GM12878 (cell line): ENCODE results near the gene NRP2.

Experiments used
- CTCF ChIP-seq, 3 experiments: IDR thresholded peaks in 2 of 3; conservative IDR thresholded peaks in 1 of 3; 2 replicates each; pipeline ENCODE4 v1.5.1; 2011; ENCODE audit warnings: low read depth in 3 of 3, low read length in 3 of 3, mild to moderate bottlenecking in 3 of 3, control low read depth in 2 of 3, moderate library complexity in 2 of 3, inconsistent platforms in 1 of 3, mixed read lengths in 1 of 3; ENCODE audit not compliant: control insufficient read depth in 2 of 3, insufficient read depth in 1 of 3; ENCODE audit errors: extremely low read depth in 1 of 3
- EZH2 ChIP-seq: IDR thresholded peaks from 2 replicates; pipeline ENCODE4 v1.6.1; 2012; ENCODE audit warnings: low read depth, mild to moderate bottlenecking, control low read depth, inconsistent platforms, low read length, borderline replicate concordance; ENCODE audit not compliant: control insufficient read depth
- FOXM1 ChIP-seq: IDR thresholded peaks from 2 replicates; pipeline ENCODE4 v1.6.1; 2012; ENCODE audit warnings: low read depth, mild to moderate bottlenecking, inconsistent platforms, low read length, moderate library complexity
- MAX ChIP-seq: IDR thresholded peaks from 2 replicates; pipeline ENCODE4 v1.6.1; 2012; ENCODE audit warnings: low read depth, low read length, improper control_type of control experiment
- POLR2A ChIP-seq: IDR thresholded peaks from 2 replicates; pipeline ENCODE4 v1.6.1; 2011; ENCODE audit warnings: low read depth, mild to moderate bottlenecking, low read length
- POLR2AphosphoS5 ChIP-seq: IDR thresholded peaks from 2 replicates; pipeline ENCODE4 v1.6.1; 2011; ENCODE audit warnings: mild to moderate bottlenecking, low read length, inconsistent platforms
- TAF1 ChIP-seq: IDR thresholded peaks from 2 replicates; pipeline ENCODE4 v1.6.1; 2011; ENCODE audit warnings: mild to moderate bottlenecking, low read depth, low read length, borderline replicate concordance
- ZBTB33 ChIP-seq: fragments of 450-650 bp; IDR thresholded peaks from 2 replicates; pipeline ENCODE4 v1.6.1; 2017; ENCODE audit warnings: mild to moderate bottlenecking

GRCh38 chr2:205698286-205699268 lies 16.3 kb downstream of the NRP2 start:
- TF ChIP-seq CTCF (IDR thresholded peaks at IDR 0.05 in 2 of 3, conservative IDR thresholded peaks at IDR 0.05 in 1 of 3; ENCODE audit: control insufficient read depth in 2 of 3, extremely low read depth in 1 of 3, insufficient read depth in 1 of 3, low read depth in 3 of 3, low read length in 3 of 3): no peak
- TF ChIP-seq MAX: no peak
- no peak for TF ChIP-seq POLR2AphosphoS5
- TF ChIP-seq FOXM1: no peak
- TF ChIP-seq TAF1: no peak
- no peak for TF ChIP-seq POLR2A
- TF ChIP-seq ZBTB33: no peak
- TF ChIP-seq EZH2: no peak
